OCI-LY7 (cell line): Measurements from ENCODE around the gene GJB5. TPM values are rescaled to one million over a fixed set of nuclear protein-coding genes. Genes with fewer than 3 reads are reported as not detected.
A peak's percentile ranks its signal among the peaks of the same experiment; 100 is the strongest.

Experiments
- BruUV-seq: library from RNA; stranded (reverse); fragments of 400-500 nt; replicated peaks from 2 replicates; lab custom pipeline; 2021; lab: Mats Ljungman, UMichigan
- CTCF ChIA-PET: fragments of 300-600 bp; sonication (Branson Sonifier 250); formaldehyde crosslinking; loops from one replicate; lab custom pipeline; 2022; ENCODE audit warnings: antibody characterized with exemption; ENCODE audit not compliant: unreplicated experiment; lab: Charles Lee
- POLR2A ChIA-PET: fragments of 300-600 bp; sonication (Branson Sonifier 250); formaldehyde crosslinking; loops from one replicate; lab custom pipeline; 2022; ENCODE audit warnings: antibody characterized with exemption; lab: Charles Lee
- DNase-seq: peaks from one replicate; pipeline ENCODE4 v3.0.0-alpha.2; 2015; ENCODE audit warnings: low spot score
- H2AFZ ChIP-seq: fragments of 200-600 bp; sonication (generic), shearing (Covaris generic); 2 replicates; pipeline ENCODE4 v1.6.1; 2014; ENCODE audit warnings: mild to moderate bottlenecking, antibody characterized with exemption, low read length, moderate library complexity
- H3K27ac ChIP-seq: fragments of 200-600 bp; sonication (generic); 2 replicates; pipeline ENCODE4 v1.5.1; 2014; ENCODE audit warnings: mixed run types, low read depth, mild to moderate bottlenecking, moderate library complexity, low read length, inconsistent platforms; ENCODE audit not compliant: poor library complexity, severe bottlenecking
- H3K36me3 ChIP-seq: fragments of 200-600 bp; sonication (generic); 2 replicates; pipeline ENCODE4 v1.6.1; 2014; ENCODE audit warnings: mild to moderate bottlenecking, antibody characterized with exemption, low read length, moderate library complexity, mixed read lengths; ENCODE audit not compliant: insufficient read depth
- H3K4me1 ChIP-seq: fragments of 200-600 bp; sonication (generic); 2 replicates; pipeline ENCODE4 v1.5.1; 2014; ENCODE audit warnings: mild to moderate bottlenecking, low read length; ENCODE audit not compliant: insufficient read depth, poor library complexity, severe bottlenecking
- H3K4me2 ChIP-seq: fragments of 200-600 bp; sonication (generic); 2 replicates; pipeline ENCODE4 v1.6.1; 2014; ENCODE audit warnings: mild to moderate bottlenecking, low read length
- H3K4me3 ChIP-seq: fragments of 200-600 bp; sonication (generic); 2 replicates; pipeline ENCODE4 v1.5.1; 2014; ENCODE audit warnings: mild to moderate bottlenecking, low read depth, low read length; ENCODE audit not compliant: poor library complexity, severe bottlenecking
- H3K79me2 ChIP-seq: fragments of 200-600 bp; sonication (generic); 2 replicates; pipeline ENCODE4 v1.6.1; 2016; ENCODE audit warnings: low read depth, mild to moderate bottlenecking, low read length, moderate library complexity, mixed read lengths; ENCODE audit not compliant: insufficient read depth
- H3K9me2 ChIP-seq: fragments of 200-600 bp; sonication (generic); 2 replicates; pipeline ENCODE4 v1.6.1; 2016; ENCODE audit warnings: mild to moderate bottlenecking, low read length, mixed read lengths; ENCODE audit not compliant: insufficient read depth
- H3K9me3 ChIP-seq: fragments of 200-600 bp; sonication (generic); 2 replicates; pipeline ENCODE4 v1.6.1; 2014; ENCODE audit warnings: mild to moderate bottlenecking, mixed run types, low read length, mixed read lengths
- H4K20me1 ChIP-seq: fragments of 200-600 bp; sonication (generic); 2 replicates; pipeline ENCODE4 v1.6.1; 2014; ENCODE audit warnings: mild to moderate bottlenecking, antibody characterized with exemption, low read length, moderate library complexity, mixed read lengths; ENCODE audit not compliant: insufficient read depth
- EZH2phosphoT487 ChIP-seq: fragments of 200-600 bp; sonication (generic); IDR thresholded peaks from 2 replicates; pipeline ENCODE4 v1.6.1; 2018; ENCODE audit warnings: low read depth, borderline replicate concordance, mild to moderate bottlenecking, mixed run types, antibody characterized with exemption, low read length, moderate library complexity, mixed read lengths
- intact Hi-C: fragments of 100-400 bp; cut with micrococcal nuclease; formaldehyde crosslinking; loops from one replicate; pipeline ENCODE4 v1.10.0; 2022; ENCODE audit not compliant: unreplicated experiment
- total RNA-seq, 2 experiments: library from RNA; depleted of rRNA in 1 of 2; stranded (reverse); fragments of >200 nt in 1 of 2; shearing (Covaris generic) in 1 of 2; gene quantifications; 2 replicates each; pipeline ENCODE4 v1.2.3, GENCODE V29; 2014 to 2022
- TF ChIP-seq, protein P1 (sequence below): fragments of 200-600 bp; sonication (generic); conservative IDR thresholded peaks from 2 replicates; pipeline ENCODE4 v1.5.1; 2014; ENCODE audit warnings: mild to moderate bottlenecking, antibody characterized with exemption, low read length, moderate library complexity, mixed read lengths

The GJB5 gene
- total RNA-seq, 2 experiments from 2014 or later, result not detected

DNA sequence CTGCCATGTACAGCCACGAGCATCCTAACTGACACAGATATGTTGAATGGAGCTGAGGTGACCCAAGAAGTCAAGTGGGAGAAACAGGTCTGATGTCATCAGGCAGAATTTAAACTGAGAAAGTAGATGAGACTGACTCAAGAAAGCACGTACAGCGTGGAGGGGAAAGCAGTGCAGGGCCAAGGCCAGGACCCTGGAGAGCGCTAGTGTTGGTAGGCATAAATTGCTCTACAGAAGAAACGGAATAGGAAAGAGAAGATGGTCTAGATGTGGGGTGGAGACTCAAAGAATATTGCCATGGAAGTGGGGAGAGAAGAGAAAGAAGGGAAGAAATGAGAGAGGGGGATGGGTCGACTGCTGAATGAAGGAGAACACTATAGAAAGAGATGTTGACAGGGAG lies 45.3 kb upstream of the GJB5 start:
- CTCF ChIA-PET, result no interaction called here
- Histone ChIP-seq H3K36me3 (no peaks in the 10 kb centered on the region), H3K9me2 (no peaks in the 10 kb centered on the region), H3K4me1 (no peaks in the 10 kb centered on the region), H3K4me2 (no peak overlapping the region), H3K79me2 (no peaks in the 10 kb centered on the region), H3K4me3 (no peak overlapping the region), H3K27ac (no peak overlapping the region), H2AFZ (no peak overlapping the region), H3K9me3 (no peaks in the 10 kb centered on the region), H4K20me1 (no peaks in the 10 kb centered on the region)
- POLR2A ChIA-PET, result no interaction called here
- no peak for DNase-seq
- TF ChIP-seq EZH2phosphoT487, result no peak
- TF ChIP-seq, protein P1, sequence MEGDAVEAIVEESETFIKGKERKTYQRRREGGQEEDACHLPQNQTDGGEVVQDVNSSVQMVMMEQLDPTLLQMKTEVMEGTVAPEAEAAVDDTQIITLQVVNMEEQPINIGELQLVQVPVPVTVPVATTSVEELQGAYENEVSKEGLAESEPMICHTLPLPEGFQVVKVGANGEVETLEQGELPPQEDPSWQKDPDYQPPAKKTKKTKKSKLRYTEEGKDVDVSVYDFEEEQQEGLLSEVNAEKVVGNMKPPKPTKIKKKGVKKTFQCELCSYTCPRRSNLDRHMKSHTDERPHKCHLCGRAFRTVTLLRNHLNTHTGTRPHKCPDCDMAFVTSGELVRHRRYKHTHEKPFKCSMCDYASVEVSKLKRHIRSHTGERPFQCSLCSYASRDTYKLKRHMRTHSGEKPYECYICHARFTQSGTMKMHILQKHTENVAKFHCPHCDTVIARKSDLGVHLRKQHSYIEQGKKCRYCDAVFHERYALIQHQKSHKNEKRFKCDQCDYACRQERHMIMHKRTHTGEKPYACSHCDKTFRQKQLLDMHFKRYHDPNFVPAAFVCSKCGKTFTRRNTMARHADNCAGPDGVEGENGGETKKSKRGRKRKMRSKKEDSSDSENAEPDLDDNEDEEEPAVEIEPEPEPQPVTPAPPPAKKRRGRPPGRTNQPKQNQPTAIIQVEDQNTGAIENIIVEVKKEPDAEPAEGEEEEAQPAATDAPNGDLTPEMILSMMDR, result no peak
- BruUV-seq, result no TSS peak
- intact Hi-C loops, result no loop called here

DNA sequence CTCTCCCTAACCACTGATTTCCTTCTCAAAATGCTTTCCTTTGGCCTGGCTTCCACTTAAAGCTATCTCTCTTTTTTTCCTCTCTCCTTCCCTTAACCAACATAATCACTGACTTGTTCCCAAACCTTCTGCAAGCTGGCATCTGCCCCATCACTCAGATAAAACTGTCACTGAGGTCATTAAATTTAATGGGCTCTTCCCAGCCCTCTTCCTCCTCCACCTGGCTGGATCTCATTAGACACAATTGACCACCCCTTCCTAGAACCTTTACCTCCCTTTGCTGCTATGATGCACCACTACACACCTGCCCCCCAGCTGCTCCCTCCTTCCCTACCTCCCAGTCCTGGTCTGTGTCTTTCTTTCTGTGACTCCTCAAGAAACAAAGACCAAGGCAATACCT lies 44.0 kb upstream of the GJB5 start:
- H2AFZ ChIP-seq, result no peak overlapping the region
- H3K4me3 ChIP-seq, result no peak overlapping the region
- H3K36me3 ChIP-seq, result no peaks in the 10 kb centered on the region
- DNase-seq, result no peak
- BruUV-seq, result no TSS peak
- no peaks in the 10 kb centered on the region for H4K20me1 ChIP-seq
- no peak overlapping the region for H3K4me2 ChIP-seq
- H3K9me2 ChIP-seq, result no peaks in the 10 kb centered on the region
- no peak overlapping the region for H3K27ac ChIP-seq
- no peaks in the 10 kb centered on the region for H3K4me1 ChIP-seq
- intact Hi-C loops, result no loop called here
- ChIA-PET POLR2A (no interaction called here), CTCF (no interaction called here)
- no peaks in the 10 kb centered on the region for H3K79me2 ChIP-seq
- no peaks in the 10 kb centered on the region for H3K9me3 ChIP-seq
- TF ChIP-seq, protein P1, result no peak

DNA sequence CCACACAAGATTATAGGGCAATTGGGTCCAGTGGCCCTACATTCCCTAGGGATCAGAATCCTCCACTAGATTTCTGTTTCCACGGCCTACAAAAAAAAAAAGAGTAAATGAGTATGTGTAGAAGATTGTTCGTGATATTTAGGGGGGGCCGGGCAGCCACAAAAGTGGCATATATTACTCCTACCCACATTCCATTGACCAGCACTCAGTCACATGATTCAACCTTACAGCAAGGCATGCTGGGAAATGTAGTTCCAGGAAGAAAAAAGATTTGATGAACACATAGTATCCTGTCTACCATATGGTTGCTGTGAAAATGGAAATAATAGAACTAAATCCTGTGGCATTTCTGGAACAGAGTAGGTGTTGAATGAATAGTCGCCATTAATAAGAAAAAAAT lies 43.4 kb upstream of the GJB5 start:
- CTCF ChIA-PET, result no interaction called here
- Histone ChIP-seq H3K4me2 (no peak overlapping the region), H3K4me3 (no peak overlapping the region), H3K79me2 (no peaks in the 10 kb centered on the region), H3K9me2 (no peaks in the 10 kb centered on the region), H2AFZ (no peak overlapping the region), H3K9me3 (no peaks in the 10 kb centered on the region), H3K36me3 (no peaks in the 10 kb centered on the region), H3K27ac (no peak overlapping the region), H3K4me1 (no peaks in the 10 kb centered on the region), H4K20me1 (no peaks in the 10 kb centered on the region)
- POLR2A ChIA-PET, result no interaction called here
- TF ChIP-seq EZH2phosphoT487, result no peak
- TF ChIP-seq, protein P1, result no peak
- BruUV-seq, result no TSS peak
- intact Hi-C loops, result no loop called here
- peak; percentile 17 for DNase-seq
